K562 (cell line): ENCODE results near the gene CACNA1C. TPM values are rescaled to one million over a fixed set of nuclear protein-coding genes. Genes with fewer than 3 reads are reported as not detected.

Experiments used
- ATAC-seq: fragments of 200-7000 bp; cut with Tn5 transposase; 3 replicates; pipeline ENCODE4 v1.9.1; 2020; ENCODE audit warnings: moderate library complexity
- BruUV-seq: library from RNA; stranded (reverse); fragments of 400-500 nt; replicated peaks from 2 replicates; lab custom pipeline; 2021; lab: Mats Ljungman, UMichigan
- CTCF ChIA-PET: fragments of 300-600 bp; formaldehyde crosslinking; extraction: SDS; loops from one replicate; lab custom pipeline; 2021; ENCODE audit warnings: low intra/inter-chr PET ratio; lab: Yijun Ruan, JAX
- POLR2A ChIA-PET: fragments of 300-600, 350-650 bp; sonication (Branson Sonifier 250); formaldehyde crosslinking; extraction: SDS; loops from one replicate; lab custom pipeline; 2021; ENCODE audit warnings: antibody characterized with exemption, inconsistent platforms; lab: Yijun Ruan, JAX
- DNase-seq, 4 experiments: peaks; one replicate each; pipeline versions ENCODE4 v3.0.0 to v3.0.0-alpha.2; 2011 to 2018; ENCODE audit warnings: low spot score in 3 of 4, mixed read lengths in 3 of 4; ENCODE audit errors: extremely low read depth in 1 of 4
- FAIRE-seq: peaks from 2 replicates; lab custom pipeline; 2011; peaks lifted over from hg19 to GRCh38; lab: Jason Lieb, UNC
- H2AFZ ChIP-seq: 2 replicates; pipeline ENCODE4 v1.6.0; 2011; ENCODE audit warnings: low read depth, low read length, control low read depth, inconsistent platforms
- H3K27ac ChIP-seq: fragments of 200-600 bp; 3 replicates; pipeline ENCODE4 v1.8.0; 2011; ENCODE audit warnings: low read depth, mild to moderate bottlenecking, control low read depth, inconsistent platforms, low read length, moderate library complexity, mixed read lengths; ENCODE audit errors: extremely low read depth
- H3K27me3 ChIP-seq, 2 experiments: fragments of 300-600 bp in 1 of 2; 2 replicates in 1 of 2; 3 replicates in 1 of 2; pipeline versions ENCODE4 v1.6.0 to v1.8.0; 2011; ENCODE audit warnings: inconsistent platforms in 2 of 2, low read length in 2 of 2, mild to moderate bottlenecking in 1 of 2, mixed read lengths in 1 of 2, moderate library complexity in 1 of 2; ENCODE audit not compliant: control insufficient read depth in 2 of 2, insufficient read depth in 2 of 2
- H3K36me3 ChIP-seq: fragments of 300-600 bp; 3 replicates; pipeline ENCODE4 v1.8.0; 2011; ENCODE audit warnings: mild to moderate bottlenecking, low read length, inconsistent platforms; ENCODE audit not compliant: control insufficient read depth, insufficient read depth
- H3K4me1 ChIP-seq, 2 experiments: fragments of 200-600 bp in 1 of 2; replicated peaks in 1 of 2; 2 replicates in 1 of 2; 3 replicates in 1 of 2; pipeline versions ENCODE4 v1.5.1 to v1.8.0; 2011; ENCODE audit warnings: inconsistent platforms in 2 of 2, low read length in 2 of 2, mild to moderate bottlenecking in 1 of 2, mixed read lengths in 1 of 2, moderate library complexity in 1 of 2; ENCODE audit not compliant: control insufficient read depth in 2 of 2, insufficient read depth in 2 of 2
- H3K4me2 ChIP-seq: 2 replicates; pipeline ENCODE4 v1.6.1; 2011; ENCODE audit warnings: low read length, control low read depth, inconsistent platforms, mixed read lengths; ENCODE audit not compliant: insufficient read depth
- H3K4me3 ChIP-seq: fragments of 200-600 bp; sonication (generic), shearing (Covaris generic); 2 replicates; pipeline ENCODE4 v1.5.1; 2016; ENCODE audit warnings: control low read depth, inconsistent platforms
- H3K79me2 ChIP-seq: fragments of 200-600 bp; 3 replicates; pipeline ENCODE4 v1.8.0; 2011; ENCODE audit warnings: low read length, inconsistent platforms; ENCODE audit not compliant: control insufficient read depth, insufficient read depth
- H3K9ac ChIP-seq, 2 experiments: 2 replicates each; pipeline versions ENCODE4 v1.6.0 to v1.6.1; 2011; ENCODE audit warnings: low read depth in 2 of 2, low read length in 2 of 2, control low read depth in 1 of 2, inconsistent platforms in 1 of 2, mild to moderate bottlenecking in 1 of 2, mixed read lengths in 1 of 2; ENCODE audit not compliant: insufficient read depth in 1 of 2
- H3K9me1 ChIP-seq: one replicate; pipeline ENCODE4 v1.6.0; 2011; ENCODE audit warnings: inconsistent platforms, mild to moderate bottlenecking, low read length, moderate library complexity; ENCODE audit not compliant: control insufficient read depth, insufficient read depth
- H3K9me3 ChIP-seq: replicated peaks from 2 replicates; pipeline ENCODE4 v1.5.1; 2011; ENCODE audit warnings: low read depth, low read length, inconsistent platforms; ENCODE audit not compliant: control insufficient read depth, insufficient read depth
- H4K20me1 ChIP-seq: replicated peaks from 2 replicates; pipeline ENCODE4 v1.6.1; 2011; ENCODE audit warnings: low read length, inconsistent platforms, mixed read lengths; ENCODE audit not compliant: control insufficient read depth, insufficient read depth
- PTTG1 ChIP-seq: fragments of 450-650 bp; IDR thresholded peaks from 2 replicates; pipeline ENCODE4 v1.6.1; 2016; ENCODE audit warnings: low read depth, mild to moderate bottlenecking, missing genetic modification characterization, missing compliant biosample characterization
- ZNF280A ChIP-seq: fragments of 450-650 bp; IDR thresholded peaks from 2 replicates; pipeline ENCODE4 v1.6.1; 2018; ENCODE audit warnings: mild to moderate bottlenecking, low read depth; ENCODE audit not compliant: partially characterized antibody
- ZNF586 ChIP-seq: fragments of 450-650 bp; formaldehyde crosslinking; conservative IDR thresholded peaks from 2 replicates; pipeline ENCODE4 v1.4.0; 2020; ENCODE audit warnings: mild to moderate bottlenecking, moderate library complexity
- WGBS: fragments of 100-300 bp; shearing (Covaris generic); methylation state at CpG from one replicate; pipeline ENCODE4 v1.1.6; 2016; ENCODE audit warnings: low coverage, mixed read lengths; ENCODE audit not compliant: insufficient coverage; ENCODE audit errors: missing lambda C conversion rate; 5-methylcytosine and 5-hydroxymethylcytosine counted together
- in situ Hi-C: fragments of 300-500 bp; cut with MboI; formaldehyde crosslinking; loops from 4 replicates; pipeline ENCODE4 v1.15.0; 2018; ENCODE audit warnings: inconsistent platforms, mixed read lengths
- intact Hi-C: fragments of 100-400 bp; cut with micrococcal nuclease; formaldehyde crosslinking; loops from 2 replicates; pipeline ENCODE4 v1.14.2; 2022
- polyA plus RNA-seq, 8 experiments: library from polyadenylated mRNA; depleted of rRNA in 4 of 8; stranded (reverse) in 5 of 8; unstranded in 3 of 8; fragments of >200 nt; fragmentation: Nextera tagmentation in 2 of 8; fragmentation: Illumina TruSeq in 1 of 8; extraction: Ambion mirVana in 2 of 8; extraction: Trizol in 1 of 8; gene quantifications; 2 replicates each; pipeline versions ENCODE4 v1.2.1 to v1.2.3, GENCODE V29; 2011 to 2014; ENCODE audit warnings: inconsistent platforms in 1 of 8, missing spikeins in 1 of 8
- total RNA-seq, 7 experiments: library from RNA; depleted of rRNA in 6 of 7; stranded (reverse); fragments of >200 nt in 6 of 7; fragmentation: Illumina TruSeq in 2 of 7; extraction: Trizol in 2 of 7; gene quantifications; 2 replicates each; pipeline versions ENCODE4 v1.2.1 to v1.2.3, GENCODE V29; 2011 to 2021; ENCODE audit warnings: low replicate concordance in 1 of 7
- TF ChIP-seq, protein P1 (sequence below): fragments of 250-450 bp; sonication (Bioruptor Pico); IDR thresholded peaks from 2 replicates; pipeline ENCODE4 v1.9.0; 2021; ENCODE audit warnings: mild to moderate bottlenecking, inconsistent platforms
- TF ChIP-seq, protein P2 (sequence below): sonication (generic); formaldehyde crosslinking; IDR thresholded peaks from 2 replicates; pipeline ENCODE4 v1.8.0; 2022; ENCODE audit warnings: missing genetic modification reagents, mild to moderate bottlenecking, moderate library complexity, borderline replicate concordance

Gene CACNA1C
- total and polyA plus RNA-seq, 9 of the 15 experiments (the other 6 are each of a cell fraction or from before 2014, with no cell fraction given): not detected

- peaks cover 0 to 20% of the 10 kb centered on the region in 2 experiments; a peak in 1 of 5 replicates for H3K27me3 ChIP-seq
- TF ChIP-seq PTTG1 (tag) (no peak), ZNF280A (no peak), ZNF586 (CRISPR knock-in tag) (no peak)
- TF ChIP-seq, protein P1, sequence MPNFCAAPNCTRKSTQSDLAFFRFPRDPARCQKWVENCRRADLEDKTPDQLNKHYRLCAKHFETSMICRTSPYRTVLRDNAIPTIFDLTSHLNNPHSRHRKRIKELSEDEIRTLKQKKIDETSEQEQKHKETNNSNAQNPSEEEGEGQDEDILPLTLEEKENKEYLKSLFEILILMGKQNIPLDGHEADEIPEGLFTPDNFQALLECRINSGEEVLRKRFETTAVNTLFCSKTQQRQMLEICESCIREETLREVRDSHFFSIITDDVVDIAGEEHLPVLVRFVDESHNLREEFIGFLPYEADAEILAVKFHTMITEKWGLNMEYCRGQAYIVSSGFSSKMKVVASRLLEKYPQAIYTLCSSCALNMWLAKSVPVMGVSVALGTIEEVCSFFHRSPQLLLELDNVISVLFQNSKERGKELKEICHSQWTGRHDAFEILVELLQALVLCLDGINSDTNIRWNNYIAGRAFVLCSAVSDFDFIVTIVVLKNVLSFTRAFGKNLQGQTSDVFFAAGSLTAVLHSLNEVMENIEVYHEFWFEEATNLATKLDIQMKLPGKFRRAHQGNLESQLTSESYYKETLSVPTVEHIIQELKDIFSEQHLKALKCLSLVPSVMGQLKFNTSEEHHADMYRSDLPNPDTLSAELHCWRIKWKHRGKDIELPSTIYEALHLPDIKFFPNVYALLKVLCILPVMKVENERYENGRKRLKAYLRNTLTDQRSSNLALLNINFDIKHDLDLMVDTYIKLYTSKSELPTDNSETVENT (CRISPR knock-in tag): no peak
- TF ChIP-seq, protein P2, sequence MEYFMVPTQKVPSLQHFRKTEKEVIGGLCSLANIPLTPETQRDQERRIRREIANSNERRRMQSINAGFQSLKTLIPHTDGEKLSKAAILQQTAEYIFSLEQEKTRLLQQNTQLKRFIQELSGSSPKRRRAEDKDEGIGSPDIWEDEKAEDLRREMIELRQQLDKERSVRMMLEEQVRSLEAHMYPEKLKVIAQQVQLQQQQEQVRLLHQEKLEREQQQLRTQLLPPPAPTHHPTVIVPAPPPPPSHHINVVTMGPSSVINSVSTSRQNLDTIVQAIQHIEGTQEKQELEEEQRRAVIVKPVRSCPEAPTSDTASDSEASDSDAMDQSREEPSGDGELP (CRISPR knock-in tag): no peak
Measured at GRCh38 chr12:2580821-2581220, 528.0 kb downstream of the CACNA1C start.

More at GRCh38 chr12:2580821-2581220, 528.0 kb downstream of the CACNA1C start:
- intact Hi-C loops: loop anchor here (5.0 kb wide), 1 partner anchor 524 kb away; no protein-coding TSS in a partner anchor
- 0% methylated on average over 3 of the region's 3 CpGs for WGBS
- Histone ChIP-seq H2AFZ (no peak overlapping the region), H3K4me3 (no peak overlapping the region), H3K79me2 (no peaks in the 10 kb centered on the region), H3K36me3 (no peaks in the 10 kb centered on the region), H4K20me1 (no peaks in the 10 kb centered on the region), H3K9me3 (no peaks in the 10 kb centered on the region), H3K4me1 (peaks cover 0 to 5% of the 10 kb centered on the region in 2 experiments; a peak in 2 of 5 replicates), H3K27ac (no peak overlapping the region), H3K9ac (no peak overlapping the region), H3K9me1 (no peaks in the 10 kb centered on the region), H3K4me2 (no peak overlapping the region)
- ATAC-seq (no peak), FAIRE-seq (no peak), DNase-seq (no peak)
- in situ Hi-C loops: loop anchor here (10.0 kb wide), 1 partner anchor 526 kb away; the partner anchor contains the start of gene CACNA1C
- no TSS peak for BruUV-seq
- POLR2A ChIA-PET: interaction anchor here (0.6 kb wide), 1 partner anchor 550 kb away, joined by 3 read pairs; no protein-coding TSS in a partner anchor
- CTCF ChIA-PET: no interaction called here
